Keratinocyte (primary cell): ENCODE measurements around the gene KLK4.

Source experiments
- EZH2 ChIP-seq: IDR thresholded peaks from one replicate; pipeline ENCODE4 v1.6.1; 2012; ENCODE audit warnings: inconsistent platforms, mild to moderate bottlenecking, low read length, moderate library complexity
- TF ChIP-seq, protein P1 (sequence below), 3 experiments: IDR thresholded peaks in 1 of 3; conservative IDR thresholded peaks in 1 of 3; optimal IDR thresholded peaks in 1 of 3; 2 replicates in 2 of 3; 3 replicates in 1 of 3; pipeline versions ENCODE3 to v1.5.1; 2011; ENCODE audit warnings: low read length in 3 of 3, mild to moderate bottlenecking in 3 of 3, moderate library complexity in 2 of 3, control low read depth in 1 of 3, inconsistent platforms in 1 of 3; ENCODE audit not compliant: insufficient read depth in 2 of 3; ENCODE audit errors: extremely low read depth in 1 of 3

GRCh38 chr19:50939596-50939995 lies 28.4 kb upstream of the KLK4 start:
- TF ChIP-seq EZH2 = no peak
- TF ChIP-seq, protein P1, sequence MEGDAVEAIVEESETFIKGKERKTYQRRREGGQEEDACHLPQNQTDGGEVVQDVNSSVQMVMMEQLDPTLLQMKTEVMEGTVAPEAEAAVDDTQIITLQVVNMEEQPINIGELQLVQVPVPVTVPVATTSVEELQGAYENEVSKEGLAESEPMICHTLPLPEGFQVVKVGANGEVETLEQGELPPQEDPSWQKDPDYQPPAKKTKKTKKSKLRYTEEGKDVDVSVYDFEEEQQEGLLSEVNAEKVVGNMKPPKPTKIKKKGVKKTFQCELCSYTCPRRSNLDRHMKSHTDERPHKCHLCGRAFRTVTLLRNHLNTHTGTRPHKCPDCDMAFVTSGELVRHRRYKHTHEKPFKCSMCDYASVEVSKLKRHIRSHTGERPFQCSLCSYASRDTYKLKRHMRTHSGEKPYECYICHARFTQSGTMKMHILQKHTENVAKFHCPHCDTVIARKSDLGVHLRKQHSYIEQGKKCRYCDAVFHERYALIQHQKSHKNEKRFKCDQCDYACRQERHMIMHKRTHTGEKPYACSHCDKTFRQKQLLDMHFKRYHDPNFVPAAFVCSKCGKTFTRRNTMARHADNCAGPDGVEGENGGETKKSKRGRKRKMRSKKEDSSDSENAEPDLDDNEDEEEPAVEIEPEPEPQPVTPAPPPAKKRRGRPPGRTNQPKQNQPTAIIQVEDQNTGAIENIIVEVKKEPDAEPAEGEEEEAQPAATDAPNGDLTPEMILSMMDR (optimal IDR thresholded peaks at IDR 0.05 in 1 of 3, IDR thresholded peaks at IDR 0.05 in 1 of 3, conservative IDR thresholded peaks at IDR 0.05 in 1 of 3; ENCODE audit: extremely low read depth in 1 of 3, insufficient read depth in 2 of 3, low read length in 3 of 3) = no peak
